ENCODE measurements around the gene PATL2. TPM values are rescaled to one million over a fixed set of nuclear protein-coding genes. Genes with fewer than 3 reads are reported as not detected.
"Not testable (repeated sequence)": the region's sequence is repeated elsewhere in the genome, so short reads cannot be mapped to it uniquely, and the experiment has no call there.

Gene PATL2
- total RNA-seq, 4 donors from 2014 or later: 0.28 to 2.0 (median 2.0) TPM; not detected in 1

DNA sequence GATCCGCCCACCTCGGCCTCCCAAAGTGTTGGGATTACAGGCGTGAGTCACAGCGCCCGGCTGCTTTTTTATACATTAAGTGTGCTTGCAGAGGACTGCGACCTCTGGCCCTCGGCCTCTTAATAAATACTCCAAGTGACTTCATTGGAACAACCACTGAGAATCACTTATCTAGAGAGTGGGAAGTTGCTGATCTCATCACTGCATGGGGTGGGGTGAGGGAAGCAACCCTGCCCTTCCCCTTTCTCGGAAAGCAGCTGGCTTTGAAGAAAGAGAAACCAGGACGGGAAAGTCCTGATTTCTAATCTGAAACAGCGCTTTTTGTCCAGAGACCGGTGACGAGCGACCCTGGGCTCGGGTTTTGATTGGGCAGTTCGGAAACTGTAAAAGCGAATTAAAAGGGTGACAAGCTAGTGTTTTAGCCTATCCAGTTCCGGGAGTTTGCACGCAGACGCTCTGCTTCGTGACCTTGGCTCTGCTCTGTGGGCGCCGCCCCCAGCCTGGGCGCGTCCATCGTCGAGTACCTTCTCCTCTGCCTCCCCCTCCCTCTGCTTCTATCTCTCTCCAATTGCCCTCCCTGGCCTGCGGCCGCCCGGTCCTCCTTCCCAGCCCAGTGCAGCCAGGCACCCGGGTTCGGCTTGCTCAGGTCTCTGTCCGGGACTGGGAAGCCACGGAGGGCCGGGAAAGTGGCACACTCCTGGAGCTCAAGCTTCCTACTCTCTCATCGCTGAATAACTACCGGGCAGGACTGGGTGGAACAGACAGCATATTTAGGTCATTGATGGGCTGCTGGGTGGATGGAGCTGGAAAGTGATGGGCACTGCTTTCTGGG lies 17.7 kb upstream of the PATL2 start:
- intact Hi-C loops (cut with DNase I; ENCODE audit: low total_unique reads): no loop called here
- no peaks in the 10 kb centered on the region for H3K4me1 ChIP-seq
- TF ChIP-seq, protein P1, sequence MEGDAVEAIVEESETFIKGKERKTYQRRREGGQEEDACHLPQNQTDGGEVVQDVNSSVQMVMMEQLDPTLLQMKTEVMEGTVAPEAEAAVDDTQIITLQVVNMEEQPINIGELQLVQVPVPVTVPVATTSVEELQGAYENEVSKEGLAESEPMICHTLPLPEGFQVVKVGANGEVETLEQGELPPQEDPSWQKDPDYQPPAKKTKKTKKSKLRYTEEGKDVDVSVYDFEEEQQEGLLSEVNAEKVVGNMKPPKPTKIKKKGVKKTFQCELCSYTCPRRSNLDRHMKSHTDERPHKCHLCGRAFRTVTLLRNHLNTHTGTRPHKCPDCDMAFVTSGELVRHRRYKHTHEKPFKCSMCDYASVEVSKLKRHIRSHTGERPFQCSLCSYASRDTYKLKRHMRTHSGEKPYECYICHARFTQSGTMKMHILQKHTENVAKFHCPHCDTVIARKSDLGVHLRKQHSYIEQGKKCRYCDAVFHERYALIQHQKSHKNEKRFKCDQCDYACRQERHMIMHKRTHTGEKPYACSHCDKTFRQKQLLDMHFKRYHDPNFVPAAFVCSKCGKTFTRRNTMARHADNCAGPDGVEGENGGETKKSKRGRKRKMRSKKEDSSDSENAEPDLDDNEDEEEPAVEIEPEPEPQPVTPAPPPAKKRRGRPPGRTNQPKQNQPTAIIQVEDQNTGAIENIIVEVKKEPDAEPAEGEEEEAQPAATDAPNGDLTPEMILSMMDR (IDR thresholded peaks at IDR 0.05): peak in 1 of 4 experiments; percentile 10
- peak; percentile 79 to 85 for TF ChIP-seq POLR2A (IDR thresholded peaks at IDR 0.05)

DNA sequence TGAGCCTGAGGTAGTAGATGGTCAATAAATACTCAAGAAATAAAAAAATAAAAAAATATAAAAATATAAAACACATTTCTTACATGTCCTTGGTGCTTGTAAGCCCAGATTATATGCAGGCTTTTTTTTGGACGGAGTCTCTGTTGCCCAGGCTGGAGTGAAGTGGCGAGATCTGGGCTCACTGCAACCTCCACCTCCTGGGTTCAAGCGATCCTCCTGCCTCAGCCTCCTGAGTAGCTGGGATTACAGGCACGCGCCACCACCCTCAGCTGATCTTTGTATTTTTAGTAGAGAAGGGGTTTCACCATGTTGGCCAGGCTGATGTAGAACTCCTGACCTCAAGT lies 17.1 kb upstream of the PATL2 start:
- intact Hi-C loops (cut with DNase I; ENCODE audit: low total_unique reads); DNase-seq; H3K9me3 ChIP-seq; H3K4me1 ChIP-seq; H3K36me3 ChIP-seq; H3K27me3 ChIP-seq: not testable (repeated sequence)
- Histone ChIP-seq H3K4me3 (peak overlapping the region; percentile 75 to 98), H3K27ac (peak overlapping the region; percentile 98 to 99)

More for the DNA sequence above, 17.7 kb upstream of the PATL2 start:
- Histone ChIP-seq H3K9me3 (no peaks in the 10 kb centered on the region), H3K27ac (peak overlapping the region; percentile 98 to 99), H3K36me3 (no peaks in the 10 kb centered on the region), H3K27me3 (no peaks in the 10 kb centered on the region), H3K4me3 (peak overlapping the region; percentile 75 to 98)
- peak; percentile 96 to 97 for DNase-seq

DNA sequence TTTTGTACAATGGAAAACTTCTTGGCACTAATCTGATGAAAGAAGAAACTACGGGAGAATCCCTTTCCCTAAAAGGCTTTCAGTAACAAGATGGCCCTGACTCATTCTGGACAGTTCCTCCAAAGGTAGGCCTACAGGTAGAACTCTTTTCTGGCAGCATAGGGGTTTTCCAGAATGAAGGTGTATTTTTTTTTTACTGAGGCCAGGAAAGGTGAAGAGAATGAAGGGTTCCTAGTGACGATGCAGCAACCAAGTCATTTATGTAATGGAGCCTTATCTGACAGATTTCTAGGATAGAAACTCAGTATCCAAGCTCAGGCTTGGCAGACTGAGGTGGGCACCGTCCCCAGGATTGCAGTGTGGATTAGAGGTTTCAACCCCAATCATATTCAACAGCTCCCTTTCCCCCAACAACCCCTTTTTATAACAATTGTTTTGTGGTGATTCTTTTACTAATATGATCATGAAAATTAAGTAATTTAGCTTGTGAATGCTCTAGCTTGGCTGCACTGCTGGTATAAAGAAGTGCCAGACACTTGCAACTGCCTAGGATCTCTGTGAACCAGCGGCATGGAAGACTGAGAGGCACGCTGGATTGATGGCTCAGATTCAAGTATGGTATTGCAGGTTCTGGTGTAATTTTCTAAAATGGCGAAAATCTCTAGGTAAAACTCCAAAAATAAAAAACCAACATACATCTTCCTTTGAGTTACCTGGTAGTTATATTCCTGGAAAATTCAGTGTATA lies 16.5 kb upstream of the PATL2 start:
- H3K27me3 ChIP-seq: no peaks in the 10 kb centered on the region
- no peaks in the 10 kb centered on the region for H3K36me3 ChIP-seq
- no peak for TF ChIP-seq POLR2A (IDR thresholded peaks at IDR 0.05)
- TF ChIP-seq, protein P1 (IDR thresholded peaks at IDR 0.05): no peak
- DNase-seq: no peak
- intact Hi-C loops (cut with DNase I; ENCODE audit: low total_unique reads): no loop called here
- H3K4me1 ChIP-seq: no peaks in the 10 kb centered on the region
- H3K27ac ChIP-seq: peak overlapping the region; percentile 98 to 99
- H3K4me3 ChIP-seq: no peak overlapping the region
- H3K9me3 ChIP-seq: no peaks in the 10 kb centered on the region

DNA sequence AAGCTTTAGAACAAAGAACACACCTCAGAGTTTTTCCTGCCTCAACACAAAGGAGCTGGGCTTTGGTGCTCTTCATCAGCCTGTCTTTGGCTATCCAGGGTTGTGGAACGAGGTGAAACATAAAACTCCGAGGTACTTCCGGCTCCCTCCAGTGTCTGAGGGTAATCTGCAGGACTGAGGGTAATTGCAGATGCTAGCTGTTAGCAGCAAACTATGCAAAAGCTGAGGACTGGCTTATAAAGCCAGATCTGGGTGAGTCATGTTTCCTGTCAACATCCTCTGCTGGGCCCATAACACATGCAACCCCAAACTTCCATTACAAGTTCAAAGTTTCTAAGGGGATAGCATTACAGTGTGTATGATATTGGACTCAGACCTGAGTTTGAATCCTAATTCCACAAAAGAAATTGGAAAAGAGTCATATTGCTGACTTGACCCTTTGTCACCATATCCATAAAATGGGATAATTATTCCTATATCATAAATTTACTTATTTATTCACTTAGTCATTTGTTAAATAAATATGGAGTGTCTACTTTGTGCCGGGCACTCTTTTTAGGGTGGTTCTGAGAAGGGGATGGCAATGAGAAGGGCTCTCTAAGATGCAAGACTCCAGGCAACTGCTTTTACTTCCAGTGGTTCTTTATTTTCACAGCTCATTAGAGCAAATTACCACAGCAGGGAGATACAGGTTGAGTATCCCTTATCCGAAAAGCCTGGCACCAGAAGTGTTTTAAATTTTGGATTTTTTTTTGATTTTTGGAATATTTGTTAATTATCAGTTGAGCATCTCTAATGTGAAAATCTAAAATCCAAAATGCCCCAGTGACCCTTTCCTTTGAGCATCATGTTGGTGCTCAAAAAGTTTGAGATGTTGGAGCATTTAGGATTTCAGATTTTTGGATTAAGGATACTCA lies 15.7 kb upstream of the PATL2 start:
- Histone ChIP-seq H3K36me3 (no peaks in the 10 kb centered on the region), H3K27ac (peak overlapping the region; percentile 98 to 99), H3K4me1 (no peaks in the 10 kb centered on the region), H3K27me3 (no peaks in the 10 kb centered on the region), H3K4me3 (no peak overlapping the region), H3K9me3 (no peaks in the 10 kb centered on the region)
- TF ChIP-seq POLR2A (IDR thresholded peaks at IDR 0.05): peak in 1 of 2 donors; percentile 11
- TF ChIP-seq, protein P1 (IDR thresholded peaks at IDR 0.05): no peak
- intact Hi-C loops (cut with DNase I; ENCODE audit: low total_unique reads): no loop called here
- peak in 1 of 2 donors; percentile 61 for DNase-seq

DNA sequence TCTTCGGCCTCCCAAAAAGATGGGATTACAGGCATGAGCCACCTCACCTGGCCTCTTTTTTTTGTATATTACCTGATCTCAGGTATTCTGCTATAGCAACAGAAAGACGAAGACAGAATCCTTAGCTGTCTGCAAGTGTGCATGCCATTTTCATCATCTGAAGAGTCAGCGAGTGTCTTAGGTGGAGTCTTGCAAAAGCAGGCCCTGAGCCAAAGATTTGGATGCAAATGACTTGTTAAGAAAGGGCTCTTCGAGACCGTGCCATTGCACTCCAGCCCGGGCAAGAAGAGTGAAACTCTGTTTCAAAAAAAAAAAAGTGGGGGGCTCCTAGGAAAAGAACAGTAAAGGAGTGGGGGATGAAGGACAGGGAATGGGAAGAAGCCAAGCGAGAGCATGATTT lies 15.0 kb upstream of the PATL2 start:
- Histone ChIP-seq H3K9me3 (no peaks in the 10 kb centered on the region), H3K4me1 (no peaks in the 10 kb centered on the region), H3K4me3 (no peak overlapping the region), H3K27ac (peak overlapping the region; percentile 98 to 99), H3K36me3 (no peaks in the 10 kb centered on the region), H3K27me3 (no peaks in the 10 kb centered on the region)
- DNase-seq: no peak
- TF ChIP-seq, protein P1 (IDR thresholded peaks at IDR 0.05): no peak
- no peak for TF ChIP-seq POLR2A (IDR thresholded peaks at IDR 0.05)
- intact Hi-C loops (cut with DNase I; ENCODE audit: low total_unique reads): no loop called here
